ENCODE results near the gene TRIO. TPM values are rescaled to one million over a fixed set of nuclear protein-coding genes. Genes with fewer than 3 reads are reported as not detected.

Gene TRIO
- total RNA-seq, 2 experiments from 2014 or later, result 3.6 to 4.6 TPM

GRCh38 chr5:14330291-14330690 is 187.1 kb downstream of the TRIO start:
- Mint-ChIP-seq H3K9me3 (no peaks in the 10 kb centered on the region), H3K4me3 (no peak overlapping the region), H3K27ac (no peak overlapping the region), H3K27me3 (ENCODE audit: low read depth) (no peaks in the 10 kb centered on the region), H3K36me3 (ENCODE audit: low read depth) (no peaks in the 10 kb centered on the region), H3K4me1 (ENCODE audit: low read depth) (peaks cover 13% of the 10 kb centered on the region)
- intact Hi-C loops (cut with micrococcal nuclease), result no loop called here
- DNase-seq, result no peak
- CTCF ChIA-PET, result interaction anchor here (2.5 kb wide), 1 partner anchor 318 kb away, joined by 6 read pairs; no protein-coding TSS in a partner anchor

- Mint-ChIP-seq H3K9me3 (no peaks in the 10 kb centered on the region), H3K4me3 (no peak overlapping the region), H3K4me1 (ENCODE audit: low read depth) (peaks cover 13% of the 10 kb centered on the region), H3K27ac (no peak overlapping the region), H3K36me3 (ENCODE audit: low read depth) (no peaks in the 10 kb centered on the region), H3K27me3 (ENCODE audit: low read depth) (no peaks in the 10 kb centered on the region)
- CTCF ChIA-PET, result interaction anchor here (0.7 kb wide), 1 partner anchor 51 kb away, joined by 3 read pairs; no protein-coding TSS in a partner anchor
- no peak for DNase-seq
- intact Hi-C loops (cut with micrococcal nuclease), result no loop called here
These were observed 187.7 kb downstream of the TRIO start for GRCh38 chr5:14330729-14331385.

- CTCF ChIA-PET, result no interaction called here
- Mint-ChIP-seq H3K27me3 (ENCODE audit: low read depth) (no peaks in the 10 kb centered on the region), H3K4me3 (no peak overlapping the region), H3K9me3 (no peaks in the 10 kb centered on the region), H3K27ac (no peak overlapping the region), H3K36me3 (ENCODE audit: low read depth) (no peaks in the 10 kb centered on the region), H3K4me1 (ENCODE audit: low read depth) (peaks cover 13% of the 10 kb centered on the region)
- DNase-seq, result peak; percentile 21
- intact Hi-C loops (cut with micrococcal nuclease), result no loop called here
These were observed 188.2 kb downstream of the TRIO start for GRCh38 chr5:14331386-14331781.

- DNase-seq, result no peak
- intact Hi-C loops (cut with micrococcal nuclease), result no loop called here
- CTCF ChIA-PET, result no interaction called here
- no peaks in the 10 kb centered on the region for H3K9me3 Mint-ChIP-seq
- H3K27ac Mint-ChIP-seq, result no peak overlapping the region
- no peaks in the 10 kb centered on the region for H3K36me3 Mint-ChIP-seq (ENCODE audit: low read depth)
- H3K4me3 Mint-ChIP-seq, result no peak overlapping the region
- H3K27me3 Mint-ChIP-seq (ENCODE audit: low read depth), result no peaks in the 10 kb centered on the region
- H3K4me1 Mint-ChIP-seq (ENCODE audit: low read depth), result peaks cover 13% of the 10 kb centered on the region
These were observed 189.0 kb downstream of the TRIO start for GRCh38 chr5:14332038-14332631.

DNA sequence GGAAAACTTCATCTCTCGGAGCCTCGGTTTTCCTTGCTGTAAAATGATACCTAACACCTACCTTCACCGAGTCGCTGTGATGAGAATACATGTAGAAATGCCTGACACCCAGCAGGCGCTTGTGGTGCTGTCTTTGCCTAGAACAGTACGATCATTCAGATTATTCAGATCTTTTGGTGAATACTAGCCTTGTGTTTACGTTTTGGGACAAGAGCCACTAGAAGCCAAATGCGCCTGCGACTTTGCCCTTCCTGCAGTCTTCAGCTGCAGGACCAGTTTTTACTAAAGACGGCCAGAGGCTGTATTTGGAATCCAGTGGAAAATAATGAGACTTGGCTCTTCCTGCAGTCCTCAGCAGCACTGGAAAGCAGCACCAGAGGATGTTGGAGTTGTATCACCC is 189.6 kb downstream of the TRIO start:
- Mint-ChIP-seq H3K27ac (peak overlapping the region; percentile 12), H3K9me3 (no peaks in the 10 kb centered on the region), H3K36me3 (ENCODE audit: low read depth) (no peaks in the 10 kb centered on the region), H3K27me3 (ENCODE audit: low read depth) (no peaks in the 10 kb centered on the region), H3K4me3 (no peak overlapping the region), H3K4me1 (ENCODE audit: low read depth) (peaks cover 13% of the 10 kb centered on the region)
- CTCF ChIA-PET, result no interaction called here
- no peak for DNase-seq
- intact Hi-C loops (cut with micrococcal nuclease), result no loop called here

DNA sequence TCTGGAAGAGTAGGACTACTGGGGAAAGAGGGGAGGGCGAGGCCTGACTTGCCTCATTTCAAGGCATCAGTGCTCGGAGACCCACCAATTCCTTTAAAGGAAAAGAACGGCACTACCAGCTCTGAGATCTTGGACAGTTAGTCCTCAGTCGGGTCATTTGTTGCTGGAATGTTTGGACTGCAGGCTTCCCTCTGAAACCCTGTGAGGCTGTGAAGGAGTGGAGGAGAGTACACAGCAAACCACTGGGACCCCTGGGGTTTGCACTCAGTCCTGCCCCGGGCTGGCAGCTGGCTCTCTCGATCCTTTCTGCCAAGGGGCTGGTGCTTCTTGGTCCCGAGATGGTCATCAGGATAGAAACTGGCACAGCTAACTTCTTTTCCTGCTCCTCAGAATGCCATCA is 194.5 kb downstream of the TRIO start:
- H3K4me1 Mint-ChIP-seq (ENCODE audit: low read depth), result peaks cover 2% of the 10 kb centered on the region
- CTCF ChIA-PET, result interaction anchor here (1.2 to 1.3 kb wide), 2 partner anchors 14 to 311 kb away, joined by 4 to 6 read pairs; no protein-coding TSS in a partner anchor
- H3K27ac Mint-ChIP-seq, result no peak overlapping the region
- H3K36me3 Mint-ChIP-seq (ENCODE audit: low read depth), result no peaks in the 10 kb centered on the region
- H3K27me3 Mint-ChIP-seq (ENCODE audit: low read depth), result no peaks in the 10 kb centered on the region
- no peaks in the 10 kb centered on the region for H3K9me3 Mint-ChIP-seq
- intact Hi-C loops (cut with micrococcal nuclease), result no loop called here
- no peak overlapping the region for H3K4me3 Mint-ChIP-seq
- no peak for DNase-seq

DNA sequence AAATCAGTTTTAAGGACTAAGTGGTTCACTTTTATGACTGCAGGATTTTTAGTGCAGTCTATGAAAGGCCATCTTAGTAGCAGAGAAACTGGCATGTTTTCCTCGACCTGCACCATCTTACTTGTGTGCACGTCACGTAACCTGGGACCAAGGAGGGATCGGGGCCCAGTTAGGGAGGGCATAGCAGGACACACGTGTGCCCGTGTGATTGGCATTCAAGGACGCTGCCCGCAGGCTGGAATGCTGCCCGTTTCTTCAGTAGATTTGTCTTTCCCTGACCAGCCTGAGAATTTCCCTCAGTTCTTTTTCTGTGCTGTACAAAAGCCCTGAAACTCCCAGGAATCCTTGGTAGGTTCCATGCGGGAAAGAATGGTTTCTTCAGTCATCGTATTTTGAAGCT is 196.3 kb downstream of the TRIO start:
- Mint-ChIP-seq H3K36me3 (ENCODE audit: low read depth) (no peaks in the 10 kb centered on the region), H3K4me1 (ENCODE audit: low read depth) (peaks cover 2% of the 10 kb centered on the region), H3K27ac (no peak overlapping the region), H3K9me3 (no peaks in the 10 kb centered on the region), H3K4me3 (no peak overlapping the region), H3K27me3 (ENCODE audit: low read depth) (no peaks in the 10 kb centered on the region)
- intact Hi-C loops (cut with micrococcal nuclease), result no loop called here
- CTCF ChIA-PET, result interaction anchor here (0.8 to 1.0 kb wide), 2 partner anchors 306 to 348 kb away, joined by 3 to 4 read pairs; no protein-coding TSS in a partner anchor
- no peak for DNase-seq

GRCh38 chr5:14341571-14342230 is 198.6 kb downstream of the TRIO start:
- no peak overlapping the region for H3K27ac Mint-ChIP-seq
- no peak for DNase-seq
- peaks cover 2% of the 10 kb centered on the region for H3K4me1 Mint-ChIP-seq (ENCODE audit: low read depth)
- CTCF ChIA-PET, result no interaction called here
- H3K27me3 Mint-ChIP-seq (ENCODE audit: low read depth), result no peaks in the 10 kb centered on the region
- intact Hi-C loops (cut with micrococcal nuclease), result no loop called here
- H3K36me3 Mint-ChIP-seq (ENCODE audit: low read depth), result no peaks in the 10 kb centered on the region
- no peak overlapping the region for H3K4me3 Mint-ChIP-seq
- H3K9me3 Mint-ChIP-seq, result no peaks in the 10 kb centered on the region

DNA sequence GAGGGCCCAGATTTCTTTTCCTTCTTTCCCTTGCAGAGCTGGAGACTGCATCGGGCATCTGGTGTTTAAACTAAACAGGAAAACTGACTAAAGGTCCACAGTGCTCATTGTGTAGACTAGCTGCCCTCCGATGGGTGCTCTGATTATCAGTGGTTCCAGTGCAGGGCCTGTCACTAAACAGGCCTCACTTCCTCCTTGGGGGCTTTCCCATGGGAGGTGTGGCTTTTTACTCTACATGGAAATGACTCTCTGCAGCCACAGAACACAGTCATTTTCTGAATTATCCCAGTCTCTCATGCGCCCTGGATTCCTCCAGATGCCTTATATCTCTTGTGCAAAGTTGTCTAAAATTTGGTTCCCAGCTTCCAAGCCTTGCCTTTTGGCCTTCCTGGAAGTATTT is 199.2 kb downstream of the TRIO start:
- Mint-ChIP-seq H3K27ac (no peak overlapping the region), H3K4me1 (ENCODE audit: low read depth) (peaks cover 2% of the 10 kb centered on the region), H3K9me3 (no peaks in the 10 kb centered on the region), H3K36me3 (ENCODE audit: low read depth) (no peaks in the 10 kb centered on the region), H3K4me3 (no peak overlapping the region), H3K27me3 (ENCODE audit: low read depth) (no peaks in the 10 kb centered on the region)
- CTCF ChIA-PET, result no interaction called here
- intact Hi-C loops (cut with micrococcal nuclease), result no loop called here
- peak; percentile 19 for DNase-seq

GRCh38 chr5:14343376-14343775 is 200.2 kb downstream of the TRIO start:
- Mint-ChIP-seq H3K4me1 (ENCODE audit: low read depth) (peaks cover 2% of the 10 kb centered on the region), H3K27me3 (ENCODE audit: low read depth) (no peaks in the 10 kb centered on the region), H3K36me3 (ENCODE audit: low read depth) (no peaks in the 10 kb centered on the region), H3K4me3 (no peak overlapping the region), H3K9me3 (no peaks in the 10 kb centered on the region), H3K27ac (no peak overlapping the region)
- intact Hi-C loops (cut with micrococcal nuclease), result no loop called here
- CTCF ChIA-PET, result interaction anchor here (1.0 to 1.8 kb wide), 2 partner anchors 9 to 306 kb away, joined by 5 to 6 read pairs; no protein-coding TSS in a partner anchor
- no peak for DNase-seq

GRCh38 chr5:14347522-14347921 is 204.4 kb downstream of the TRIO start:
- H3K36me3 Mint-ChIP-seq (ENCODE audit: low read depth), result no peaks in the 10 kb centered on the region
- H3K4me3 Mint-ChIP-seq, result no peak overlapping the region
- DNase-seq, result no peak
- H3K27ac Mint-ChIP-seq, result no peak overlapping the region
- no peaks in the 10 kb centered on the region for H3K27me3 Mint-ChIP-seq (ENCODE audit: low read depth)
- intact Hi-C loops (cut with micrococcal nuclease), result no loop called here
- CTCF ChIA-PET, result no interaction called here
- peaks cover 2% of the 10 kb centered on the region for H3K4me1 Mint-ChIP-seq (ENCODE audit: low read depth)
- H3K9me3 Mint-ChIP-seq, result no peaks in the 10 kb centered on the region

DNA sequence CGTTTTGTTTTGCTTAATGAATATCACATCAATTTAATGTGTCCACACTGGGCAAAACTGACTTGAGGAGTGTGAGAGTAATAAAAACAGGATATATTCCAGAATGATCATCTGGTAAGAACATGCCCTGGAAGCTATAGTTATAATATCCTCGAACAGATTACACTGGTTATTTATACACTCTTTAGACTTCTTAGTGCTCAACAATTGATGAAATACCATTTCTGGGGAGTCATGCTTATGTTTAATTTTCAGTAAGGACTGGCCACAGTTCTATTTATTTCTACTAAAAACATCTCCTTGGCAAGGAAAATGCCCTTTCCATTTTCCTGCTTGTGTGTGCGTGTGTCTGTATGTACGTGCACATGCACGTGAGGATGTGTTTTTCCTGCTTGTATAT is 205.0 kb downstream of the TRIO start:
- H3K4me1 Mint-ChIP-seq (ENCODE audit: low read depth), result no peaks in the 10 kb centered on the region
- H3K36me3 Mint-ChIP-seq (ENCODE audit: low read depth), result no peaks in the 10 kb centered on the region
- no peak overlapping the region for H3K4me3 Mint-ChIP-seq
- CTCF ChIA-PET, result no interaction called here
- no peaks in the 10 kb centered on the region for H3K9me3 Mint-ChIP-seq
- no peak overlapping the region for H3K27ac Mint-ChIP-seq
- H3K27me3 Mint-ChIP-seq (ENCODE audit: low read depth), result no peaks in the 10 kb centered on the region
- no peak for DNase-seq
- intact Hi-C loops (cut with micrococcal nuclease), result no loop called here

DNA sequence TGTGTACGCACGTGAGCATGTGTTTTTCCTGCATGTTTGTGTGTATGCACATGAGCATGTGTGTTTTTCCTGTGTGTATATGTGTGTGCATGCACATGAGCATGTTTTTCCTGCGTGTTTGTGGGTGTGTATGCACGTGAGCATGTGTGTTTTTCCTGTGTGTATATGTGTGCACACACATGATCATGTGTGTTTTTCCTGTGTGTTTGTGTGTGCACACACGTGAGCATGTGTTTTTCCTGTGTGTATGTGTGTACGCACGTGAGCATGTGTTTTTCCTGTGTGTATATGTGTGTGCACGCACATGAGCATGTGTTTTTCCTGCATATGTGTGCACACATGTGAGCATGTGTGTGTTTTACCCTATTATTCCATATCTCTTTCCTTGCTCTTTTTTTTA is 205.9 kb downstream of the TRIO start:
- Mint-ChIP-seq H3K36me3 (ENCODE audit: low read depth) (no peaks in the 10 kb centered on the region), H3K9me3 (no peaks in the 10 kb centered on the region), H3K27me3 (ENCODE audit: low read depth) (no peaks in the 10 kb centered on the region), H3K4me3 (no peak overlapping the region), H3K4me1 (ENCODE audit: low read depth) (no peaks in the 10 kb centered on the region), H3K27ac (no peak overlapping the region)
- intact Hi-C loops (cut with micrococcal nuclease), result no loop called here
- CTCF ChIA-PET, result no interaction called here
- DNase-seq, result no peak

Measured in activated naive CD4-positive, alpha-beta T cell treated with anti-CD3 and anti-CD28 coated beads for 36 hours (primary cell).